Endometrial microvascular endothelial cells (primary cell): ENCODE measurements around the gene CA14. TPM values are rescaled to one million over a fixed set of nuclear protein-coding genes. Genes with fewer than 3 reads are reported as not detected.
"Not testable (repeated sequence)": the region's sequence is repeated elsewhere in the genome, so short reads cannot be mapped to it uniquely, and the experiment has no call there.

Source experiments
- in situ Hi-C: cut with HindIII; loops from 2 replicates; pipeline ENCODE4 v1.10.0; 2017; ENCODE audit warnings: low sequenced_read_pairs, low pct_unique_long_range_greater_than_20kb; ENCODE audit errors: inconsistent ontology term
- total RNA-seq: library from RNA; depleted of rRNA; stranded (reverse); fragments of >200 nt; gene quantifications from one replicate; pipeline ENCODE4 v1.2.3, GENCODE V29; 2015; ENCODE audit errors: inconsistent ontology term

Gene CA14
- not detected for total RNA-seq

DNA sequence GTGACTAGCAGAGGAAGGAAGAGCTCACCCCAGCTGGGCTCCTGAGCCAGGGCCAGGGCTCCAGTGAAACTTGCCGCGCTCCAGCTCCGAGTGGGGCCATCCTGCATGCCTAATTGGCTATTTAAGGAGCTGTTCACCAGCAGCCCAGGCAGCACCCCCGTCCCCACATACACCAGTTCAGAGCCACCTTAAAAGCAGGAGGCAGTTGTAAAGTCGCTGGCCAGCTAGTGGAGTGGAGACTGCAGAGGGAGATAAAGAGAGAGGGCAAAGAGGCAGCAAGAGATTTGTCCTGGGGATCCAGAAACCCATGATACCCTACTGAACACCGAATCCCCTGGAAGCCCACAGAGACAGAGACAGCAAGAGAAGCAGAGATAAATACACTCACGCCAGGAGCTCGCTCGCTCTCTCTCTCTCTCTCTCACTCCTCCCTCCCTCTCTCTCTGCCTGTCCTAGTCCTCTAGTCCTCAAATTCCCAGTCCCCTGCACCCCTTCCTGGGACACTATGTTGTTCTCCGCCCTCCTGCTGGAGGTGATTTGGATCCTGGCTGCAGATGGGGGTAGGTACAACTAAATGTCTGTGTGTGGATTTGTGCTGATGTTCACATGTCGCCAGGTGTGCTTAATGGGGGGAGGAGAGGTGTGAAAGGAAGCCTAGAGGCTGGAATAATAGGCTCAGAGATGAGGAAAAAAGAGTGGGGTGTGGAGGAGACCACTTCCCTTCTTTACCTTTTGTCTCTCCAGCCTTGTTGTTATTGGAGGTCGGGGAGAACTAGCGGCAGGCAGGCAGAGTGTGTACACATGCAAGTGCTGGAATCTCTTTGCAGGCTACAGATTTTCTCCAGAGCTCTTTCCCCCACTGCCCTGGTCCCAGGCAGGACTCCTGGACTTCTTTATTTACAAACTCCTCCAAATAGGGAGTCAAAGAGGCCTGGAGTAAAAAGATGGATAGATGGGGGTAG, at the start of gene CA14:
TSS of gene CA14 (plus strand) at position 151 of the 962 bp plus-strand sequence. CDS start at position 506, 355 bp downstream.
- in situ Hi-C loops = no loop called here

GRCh38 chr1:150208460-150208859, 49.1 kb upstream of the CA14 start:
- in situ Hi-C loops = not testable (repeated sequence)

DNA sequence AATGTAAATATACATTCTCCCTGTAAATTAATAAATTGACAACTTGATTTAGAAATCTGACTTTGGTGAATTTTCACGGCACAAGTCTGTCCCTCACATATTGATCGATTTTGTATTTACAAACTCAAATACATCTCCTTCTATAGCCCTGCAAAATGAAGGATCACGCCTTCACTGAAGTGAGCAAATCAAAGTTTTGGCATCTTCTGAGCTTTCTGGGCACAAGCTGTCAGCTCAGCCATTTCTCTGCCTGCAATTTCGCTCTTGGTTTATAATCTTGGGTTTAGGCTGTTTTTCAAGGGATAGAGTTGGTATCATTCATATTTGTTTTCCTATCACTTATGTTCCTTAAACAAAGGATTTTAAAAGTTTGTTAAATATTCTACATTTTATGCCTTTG, 47.5 kb upstream of the CA14 start:
- in situ Hi-C loops = no loop called here

DNA sequence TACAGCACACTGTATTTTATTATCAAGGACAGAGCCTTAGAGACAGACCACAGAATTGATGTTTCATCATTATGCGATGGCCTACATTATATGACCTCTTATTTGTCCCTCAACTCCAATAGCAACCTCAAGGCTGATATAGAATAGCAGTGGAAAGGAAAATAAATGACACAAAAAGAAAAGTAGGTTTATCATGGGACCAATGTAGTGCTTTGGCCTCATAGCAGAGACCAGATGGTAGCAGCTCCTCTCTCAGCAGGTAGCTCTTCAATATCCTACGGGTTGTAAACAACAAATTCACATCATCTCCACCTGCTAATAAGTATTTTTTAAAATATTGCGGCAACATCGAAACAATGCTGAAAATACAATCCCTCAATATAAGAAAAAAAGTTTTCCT, 46.9 kb upstream of the CA14 start:
- in situ Hi-C loops = no loop called here

DNA sequence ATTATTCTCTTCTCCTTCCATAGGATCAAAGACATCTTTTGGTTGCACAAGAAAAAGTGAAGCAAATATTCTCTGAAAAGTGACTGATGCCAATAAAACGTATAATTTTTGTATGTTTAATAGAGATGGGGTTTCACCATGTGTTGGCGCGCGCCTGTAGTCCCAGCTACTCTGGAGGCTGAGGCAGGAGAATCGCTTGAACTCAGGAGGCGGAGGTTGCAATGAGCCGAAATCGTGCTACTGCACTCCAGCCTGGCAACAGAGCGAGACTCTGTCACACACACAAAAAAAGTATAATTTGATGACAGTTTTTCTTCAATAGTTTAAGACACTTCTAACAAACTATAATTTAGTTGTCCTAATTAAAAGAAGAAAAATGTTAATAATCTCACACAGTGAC, 45.5 kb upstream of the CA14 start:
- in situ Hi-C loops = no loop called here

- in situ Hi-C loops = no loop called here
Observed at GRCh38 chr1:150213170-150214098, 44.1 kb upstream of the CA14 start.

DNA sequence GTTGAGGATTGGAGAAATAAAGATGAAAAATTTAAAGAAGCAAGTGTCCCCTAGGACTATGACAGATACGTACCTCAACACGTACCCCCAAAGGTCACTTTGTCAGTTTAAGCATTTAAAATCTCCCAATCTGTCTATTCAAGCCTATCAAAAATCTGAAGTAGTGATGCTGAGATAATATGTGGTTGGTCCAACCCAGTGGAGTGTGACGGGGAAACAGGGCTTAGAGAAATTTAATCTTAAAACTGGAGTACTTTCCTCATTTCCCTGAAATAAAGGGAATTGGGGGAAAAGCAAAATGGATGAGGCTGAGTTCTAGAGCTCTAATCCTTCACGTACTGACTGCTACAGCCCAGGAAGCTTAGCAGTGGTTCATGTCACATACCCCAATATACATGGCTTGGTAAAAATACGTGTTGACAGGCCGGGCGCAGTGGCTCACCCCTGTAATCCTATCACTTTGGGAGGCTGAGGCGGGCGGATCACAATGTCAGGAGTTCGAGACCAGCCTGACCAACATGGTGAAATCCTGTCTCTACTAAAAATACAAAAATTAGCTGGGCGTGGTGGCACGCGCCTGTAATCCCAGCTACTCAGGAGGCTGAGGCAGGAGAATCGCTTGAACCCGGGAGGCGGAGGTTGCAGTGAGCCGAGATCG, 43.3 kb upstream of the CA14 start:
- in situ Hi-C loops = not testable (repeated sequence)

- in situ Hi-C loops = not testable (repeated sequence)
Observed at GRCh38 chr1:150215855-150216254, 41.7 kb upstream of the CA14 start.

- in situ Hi-C loops = no loop called here
Observed at GRCh38 chr1:150221552-150221951, 36.0 kb upstream of the CA14 start.

DNA sequence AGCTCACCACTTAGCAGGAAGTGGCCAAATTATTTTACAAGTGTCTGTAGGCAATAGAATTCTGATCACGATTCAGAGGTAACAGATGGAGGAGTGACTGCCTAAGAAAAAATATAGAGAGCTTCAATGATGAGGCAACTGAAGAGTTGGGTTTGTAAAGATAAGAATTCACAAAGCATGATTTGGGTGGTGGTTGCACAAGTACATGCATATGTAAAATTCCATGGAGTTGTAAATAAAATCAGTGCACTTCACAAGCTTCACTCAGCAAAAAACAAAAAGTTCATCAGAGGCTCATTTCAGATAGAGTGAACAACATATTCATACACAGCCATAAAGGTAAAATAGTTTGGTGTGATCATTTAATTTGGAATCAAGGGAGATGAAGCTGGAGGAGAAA, 32.6 kb upstream of the CA14 start:
- in situ Hi-C loops = no loop called here

- in situ Hi-C loops = no loop called here
Observed at GRCh38 chr1:150225546-150225945, 32.0 kb upstream of the CA14 start.

DNA sequence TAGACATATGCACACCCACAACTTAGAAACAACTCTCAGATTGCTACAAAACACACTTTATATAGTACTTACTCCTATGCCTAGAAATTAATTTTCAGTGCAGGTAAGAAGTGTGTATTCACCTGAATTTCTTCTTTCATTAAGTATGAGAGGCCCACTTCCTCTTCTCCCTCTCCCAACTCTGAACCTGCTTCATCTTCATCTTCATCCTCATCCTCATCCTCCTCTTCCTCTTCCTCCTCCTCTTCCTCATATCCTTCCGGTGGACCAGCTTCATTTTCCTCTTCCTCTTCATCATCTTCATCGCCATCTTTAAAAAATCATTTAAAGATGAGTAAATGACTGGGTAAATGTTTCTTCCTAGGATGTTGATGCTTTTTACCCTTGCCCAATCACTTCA, 31.1 kb upstream of the CA14 start:
- in situ Hi-C loops = no loop called here

DNA sequence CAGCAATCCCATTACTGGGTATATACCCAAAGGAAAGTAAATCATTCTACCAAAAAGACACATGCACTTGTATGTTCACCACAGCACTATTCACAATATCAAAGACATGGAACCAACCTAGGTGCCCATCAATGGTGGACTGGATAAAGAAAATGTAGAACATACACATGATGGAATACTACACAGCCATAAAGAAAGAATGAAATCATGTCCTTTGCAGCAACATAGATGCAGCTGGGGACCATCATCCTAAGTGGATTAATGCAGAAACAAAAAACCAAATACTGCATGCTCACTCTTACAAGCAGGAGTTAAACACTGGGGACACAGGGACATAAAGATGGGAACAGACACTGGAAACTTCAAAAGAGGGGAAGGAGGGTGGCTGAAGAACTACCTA, 30.3 kb upstream of the CA14 start:
- in situ Hi-C loops = no loop called here

DNA sequence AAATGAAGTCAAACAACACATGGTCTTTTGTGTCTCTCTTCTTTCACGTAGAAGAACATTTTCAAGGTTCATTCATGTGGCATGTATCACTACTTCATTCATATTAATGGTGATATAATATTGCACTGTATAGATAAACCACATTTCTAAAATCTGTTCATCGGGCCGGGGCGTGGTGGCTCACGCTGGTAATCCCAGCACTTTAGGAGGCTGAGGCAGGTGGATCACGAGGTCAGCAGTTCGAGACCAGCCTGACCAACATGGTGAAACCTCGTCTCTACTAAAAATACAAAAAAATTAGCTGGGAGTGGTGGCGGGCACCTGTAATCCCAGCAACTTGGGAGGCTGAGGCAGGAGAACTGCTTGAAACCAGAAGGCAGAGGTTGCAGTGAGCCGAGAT, 29.3 kb upstream of the CA14 start:
- in situ Hi-C loops = not testable (repeated sequence)

DNA sequence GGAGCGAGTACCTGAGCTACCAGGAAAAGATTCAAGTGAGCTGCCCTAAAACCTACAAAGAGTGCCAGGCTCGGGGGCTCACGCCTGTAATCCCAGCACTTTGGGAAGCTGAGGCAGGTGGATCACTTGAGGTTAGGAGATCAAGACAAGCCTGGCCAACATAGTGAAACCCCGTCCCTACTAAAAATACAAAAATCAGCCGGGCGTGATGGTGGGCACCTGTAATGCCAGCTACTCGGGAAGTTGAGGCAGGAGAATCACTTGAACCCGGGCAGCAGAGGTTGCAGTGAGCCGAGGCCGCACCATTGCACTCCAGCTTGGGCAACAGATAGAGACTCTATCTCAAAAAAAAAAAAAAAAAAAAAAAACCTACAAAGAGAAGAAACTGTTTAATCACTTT, 24.7 kb upstream of the CA14 start:
- in situ Hi-C loops = not testable (repeated sequence)

- in situ Hi-C loops = no loop called here
Observed at GRCh38 chr1:150233359-150234308, 23.9 kb upstream of the CA14 start.

DNA sequence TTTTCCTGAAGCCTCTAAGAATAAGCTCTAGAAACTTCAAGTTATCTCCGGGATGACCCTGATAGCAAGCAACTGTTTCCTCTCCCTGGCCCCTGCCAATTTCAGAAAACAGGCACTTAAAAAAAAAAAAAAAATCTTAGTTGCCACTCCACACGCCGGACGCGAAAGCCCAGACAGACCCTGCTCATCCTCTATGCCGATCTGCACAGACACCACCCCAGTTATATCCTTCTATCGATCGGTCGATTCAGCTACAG, 23.3 kb upstream of the CA14 start:
- in situ Hi-C loops = no loop called here

- in situ Hi-C loops = no loop called here
Observed at GRCh38 chr1:150234566-150235293, 22.8 kb upstream of the CA14 start.
